NCI-H1105 (cell line): ENCODE data around the gene TSHZ1.
"Not testable (repeated sequence)": the region's sequence is repeated elsewhere in the genome, so short reads cannot be mapped to it uniquely, and the experiment has no call there.

ENCODE experiments used
- DNase-seq: peaks from one replicate; lab custom pipeline; 2025; lab: John Stamatoyannopoulos, UW

Gene TSHZ1

DNA sequence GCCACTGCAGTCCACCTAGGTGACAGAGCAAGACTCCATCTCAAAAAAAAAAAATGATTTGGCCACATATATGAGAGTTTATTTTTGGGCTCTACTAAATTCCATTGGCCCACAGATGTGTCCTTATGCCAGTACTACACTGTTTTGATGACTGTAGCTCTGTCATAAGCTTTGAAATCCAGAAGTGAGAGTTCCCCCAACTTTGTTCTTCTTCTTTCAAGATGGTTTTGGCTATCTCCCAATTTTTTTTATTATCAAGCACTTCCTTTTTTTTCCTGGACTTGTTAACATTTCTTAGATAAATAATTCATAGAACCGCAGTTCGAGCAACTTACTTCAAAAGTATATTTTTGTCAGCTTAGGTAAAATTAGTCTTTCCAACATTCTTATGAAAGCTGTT, 96.9 kb downstream of the TSHZ1 start:
- no peak for DNase-seq

- DNase-seq = no peak
Measured at GRCh38 chr18:75309564-75309963, 99.0 kb downstream of the TSHZ1 start.

DNA sequence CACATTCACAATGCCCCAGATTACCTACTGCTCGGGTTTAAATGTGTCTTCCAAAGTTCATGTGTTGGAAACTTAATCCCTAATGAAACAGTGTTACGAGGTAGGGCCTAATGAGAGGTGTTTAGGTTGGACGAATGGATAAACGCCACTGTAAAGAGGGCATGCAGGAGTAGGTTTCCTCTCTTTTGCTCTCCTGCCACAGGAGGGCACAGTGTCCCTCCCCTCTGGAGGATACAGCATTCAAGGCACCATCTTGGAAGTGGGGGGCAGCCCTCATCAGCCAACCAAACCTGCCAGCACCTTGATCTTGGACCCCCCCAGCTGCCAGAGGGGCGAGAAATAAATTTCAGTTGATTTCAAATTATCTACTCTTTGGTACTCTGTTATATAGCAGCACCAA, 103.5 kb downstream of the TSHZ1 start:
- no peak for DNase-seq

DNA sequence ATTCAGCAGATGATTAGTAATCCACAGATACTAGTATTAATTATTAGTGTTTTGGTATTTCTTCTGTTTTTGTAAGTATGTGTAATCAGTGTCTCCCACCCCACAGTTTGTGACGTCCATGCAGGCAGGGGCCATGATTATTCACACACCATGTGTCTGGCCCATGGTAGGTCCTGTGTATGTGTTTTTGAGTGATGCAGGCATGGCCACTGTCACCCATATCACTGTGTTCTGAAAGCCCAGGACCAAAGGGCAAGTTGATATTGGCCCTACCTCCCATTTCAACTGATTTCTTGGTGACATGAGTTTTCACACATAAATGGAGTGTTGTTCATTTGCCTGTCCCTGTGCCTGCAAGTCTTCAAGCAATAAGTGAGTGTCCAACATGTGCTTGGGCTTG, 104.0 kb downstream of the TSHZ1 start:
- DNase-seq = no peak

DNA sequence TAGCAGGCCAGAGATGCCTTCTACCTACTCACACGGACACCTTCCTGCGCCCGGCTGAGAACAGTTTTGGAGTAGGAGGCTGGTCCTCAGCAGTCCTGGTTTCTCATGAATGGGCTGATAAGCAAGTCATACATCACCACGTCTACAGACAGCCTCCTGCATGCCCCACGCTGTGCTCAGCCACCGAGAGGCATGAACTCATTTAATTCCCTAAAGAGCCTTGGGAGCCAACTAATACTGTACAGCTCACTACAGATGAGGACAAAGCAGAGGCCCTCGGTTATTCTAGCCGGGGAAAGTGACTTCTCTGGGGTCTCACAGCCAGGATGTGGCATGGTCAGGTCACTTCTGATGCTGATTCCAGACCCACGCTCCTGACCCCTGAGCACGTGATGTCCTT, 105.6 kb downstream of the TSHZ1 start:
- DNase-seq = no peak

- no peak for DNase-seq
Measured at GRCh38 chr18:75316826-75317225, 106.2 kb downstream of the TSHZ1 start.

DNA sequence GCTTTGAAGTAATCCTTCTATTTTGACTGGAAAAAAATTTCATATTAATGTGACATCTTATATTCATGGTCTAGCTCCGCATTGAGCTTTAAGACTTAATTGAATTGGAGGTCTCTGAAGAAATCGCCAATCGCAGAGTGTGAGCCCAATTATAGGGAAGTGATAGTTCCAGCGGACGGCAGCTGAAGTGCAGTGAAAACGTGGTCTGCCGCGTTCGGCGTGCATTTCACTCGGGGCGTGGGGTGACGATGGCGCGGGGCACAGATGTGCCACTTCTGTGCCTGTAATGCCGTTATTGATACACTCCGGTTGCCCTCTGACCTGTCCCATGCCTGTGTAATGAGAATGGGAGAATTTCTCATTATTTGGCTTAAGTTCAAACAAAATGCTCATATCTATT, 106.7 kb downstream of the TSHZ1 start:
- DNase-seq = no peak

GRCh38 chr18:75317703-75318102, 107.1 kb downstream of the TSHZ1 start:
- no peak for DNase-seq

DNA sequence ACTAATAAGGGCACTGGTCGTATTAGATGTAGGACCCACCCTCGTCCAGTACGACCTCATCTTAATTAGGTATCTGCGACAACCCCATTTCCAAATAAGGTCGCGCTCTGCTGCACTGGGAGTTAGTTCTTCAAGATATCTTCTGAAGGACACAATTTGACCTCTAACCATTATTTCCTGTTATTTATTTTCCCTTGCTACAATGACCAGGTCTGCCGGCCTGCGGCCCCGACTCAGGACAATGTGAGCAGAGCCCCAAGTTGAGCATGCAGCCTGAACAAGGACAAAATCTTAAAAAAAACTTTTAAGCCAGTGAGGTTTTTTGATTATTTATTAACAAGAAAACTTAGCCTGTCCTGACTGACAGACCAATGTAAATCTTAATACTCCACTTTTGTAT, 109.3 kb downstream of the TSHZ1 start:
- DNase-seq = no peak

- no peak for DNase-seq
Measured at GRCh38 chr18:75320506-75320905, 109.9 kb downstream of the TSHZ1 start.

- no peak for DNase-seq
Measured at GRCh38 chr18:75321431-75321830, 110.8 kb downstream of the TSHZ1 start.

GRCh38 chr18:75322206-75322605, 111.6 kb downstream of the TSHZ1 start:
- no peak for DNase-seq

DNA sequence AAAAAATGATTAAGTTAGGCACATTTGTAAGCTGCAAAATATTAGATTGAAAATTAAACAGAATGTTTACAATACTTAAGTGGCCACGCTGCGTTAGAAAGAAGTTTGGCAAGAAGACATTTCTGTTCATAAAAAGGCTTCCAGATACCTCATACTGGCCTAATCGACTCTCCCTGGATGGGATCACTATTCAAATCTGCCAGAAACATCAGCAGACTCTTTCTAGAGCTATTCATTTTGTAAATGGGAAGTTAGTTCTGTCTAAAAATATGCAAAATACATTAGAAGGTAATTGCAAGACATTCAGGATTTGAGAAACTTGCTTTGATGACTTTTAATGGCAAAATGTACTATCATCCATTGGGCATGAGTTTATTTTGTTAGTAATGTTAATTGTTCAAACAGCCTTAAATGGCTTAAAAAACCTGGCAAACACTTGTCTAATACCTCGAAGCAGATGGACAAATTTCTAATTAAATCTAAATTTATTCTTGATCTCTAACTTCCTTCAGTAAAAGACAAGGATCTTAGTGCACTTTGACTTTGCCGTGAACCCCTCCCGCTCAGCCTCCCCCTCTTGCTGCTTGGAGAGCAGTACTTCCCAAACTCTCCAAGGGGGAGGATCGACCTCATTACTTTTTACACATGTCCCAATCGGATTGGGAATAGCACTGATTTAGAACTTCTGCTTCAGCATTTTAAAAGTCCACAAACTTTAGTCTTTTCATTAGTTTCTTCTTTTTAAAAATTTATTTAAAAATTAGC, 113.4 kb downstream of the TSHZ1 start:
- DNase-seq = no peak

DNA sequence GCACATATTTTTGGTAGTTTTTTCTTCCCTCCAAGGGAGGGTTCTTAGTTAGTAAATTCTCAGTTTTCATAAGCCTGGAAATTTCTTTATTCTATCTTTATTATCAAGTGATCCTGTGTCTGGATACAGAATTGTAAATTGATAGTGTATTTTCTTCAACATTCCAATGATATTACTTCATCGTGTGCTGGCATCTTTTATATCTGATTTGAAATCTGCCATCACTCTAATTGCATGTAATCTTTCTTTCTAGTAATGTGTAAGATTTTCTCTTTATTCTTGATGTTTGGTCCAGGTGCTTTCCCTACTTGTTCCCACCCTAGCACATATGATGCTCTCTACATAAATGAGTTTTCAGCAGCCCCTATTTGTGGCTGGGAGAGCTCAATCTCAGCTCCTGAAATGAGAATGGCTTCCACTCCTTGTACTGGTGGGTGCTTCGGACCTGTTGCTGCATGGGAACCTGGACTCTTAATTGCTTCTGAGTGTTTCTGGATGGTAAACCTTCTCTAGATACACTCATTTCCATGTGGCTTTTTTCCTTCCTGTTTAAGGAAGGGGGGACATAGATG, 114.2 kb downstream of the TSHZ1 start:
- DNase-seq = no peak

GRCh38 chr18:75329753-75330152, 119.2 kb downstream of the TSHZ1 start:
- not testable (repeated sequence) for DNase-seq

- DNase-seq = no peak
Measured at GRCh38 chr18:75330308-75330707, 119.7 kb downstream of the TSHZ1 start.

- no peak for DNase-seq
Measured at GRCh38 chr18:75334869-75335268, 124.3 kb downstream of the TSHZ1 start.

DNA sequence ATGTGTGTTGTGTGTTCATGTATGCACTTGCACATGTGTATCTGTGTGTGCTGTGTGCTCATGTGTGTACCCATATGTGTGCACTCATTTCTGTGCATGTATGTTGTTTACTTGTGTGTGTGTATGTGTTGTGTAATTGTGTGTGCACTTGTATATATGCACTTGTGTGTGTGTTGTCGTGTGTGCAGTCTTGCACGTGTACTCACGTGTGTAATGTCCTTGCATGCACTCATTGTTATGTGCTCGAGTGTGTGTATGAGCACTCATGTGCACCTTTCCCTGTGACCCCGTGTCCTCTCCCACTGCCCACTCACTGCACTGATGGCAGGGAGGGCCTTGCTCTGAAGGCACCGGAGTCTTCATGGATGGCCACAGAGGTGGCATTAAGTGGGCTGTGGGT, 124.9 kb downstream of the TSHZ1 start:
- DNase-seq = no peak

GRCh38 chr18:75336767-75337166, 126.2 kb downstream of the TSHZ1 start:
- no peak for DNase-seq

GRCh38 chr18:75337348-75337747, 126.8 kb downstream of the TSHZ1 start:
- DNase-seq = no peak

DNA sequence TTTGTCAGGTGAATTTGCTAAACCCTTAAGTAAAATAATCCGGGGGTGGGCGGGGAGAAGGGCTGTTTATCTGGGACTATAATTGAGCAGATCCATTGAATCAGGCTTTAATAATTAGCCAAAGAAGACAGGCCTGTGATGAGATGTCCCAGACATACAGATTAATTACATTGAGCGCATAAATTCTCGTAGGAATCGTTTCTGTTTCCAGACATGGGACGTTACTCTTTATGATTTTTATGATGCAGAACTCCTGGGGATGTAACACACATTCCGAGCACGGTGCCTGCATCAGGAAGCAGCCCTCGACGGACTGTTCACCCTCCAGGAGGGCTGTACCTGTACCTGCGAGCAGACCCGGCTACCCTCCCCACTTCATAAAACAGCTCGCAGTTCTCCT, 128.0 kb downstream of the TSHZ1 start:
- no peak for DNase-seq
